Erythroblast (primary cell): ENCODE data around the gene NAP1L4.

ENCODE experiments used
- GATA1 ChIP-seq: IDR thresholded peaks from 2 replicates; pipeline ENCODE4 v1.6.1; 2011; ENCODE audit warnings: low read depth, mild to moderate bottlenecking, control low read depth, low read length, moderate library complexity
- POLR2A ChIP-seq: IDR thresholded peaks from 2 replicates; pipeline ENCODE4 v1.6.1; 2011; ENCODE audit warnings: mild to moderate bottlenecking, low read length

DNA sequence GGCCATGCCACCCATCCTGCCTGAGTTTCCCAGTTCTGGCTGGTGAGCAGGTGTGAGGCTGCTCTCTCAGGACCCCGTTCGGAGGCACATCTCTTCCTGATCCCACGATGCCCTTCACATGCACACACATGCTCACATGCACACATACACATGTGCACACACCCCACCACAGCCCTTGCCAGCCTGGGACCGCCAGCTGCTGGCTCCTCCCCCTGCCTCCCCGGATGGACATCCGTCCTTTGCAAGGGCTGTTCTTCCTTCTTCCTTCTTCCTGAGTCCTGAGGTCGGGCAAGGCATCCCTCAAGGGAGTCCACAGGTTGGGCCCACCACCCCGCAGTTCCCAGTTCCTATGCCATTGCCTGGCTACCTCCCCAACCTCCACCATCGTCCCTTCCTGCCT is 96.1 kb downstream of the NAP1L4 start:
- no peak for TF ChIP-seq POLR2A
- no peak for TF ChIP-seq GATA1
